CD4-positive, alpha-beta T cell treated with Interleukin-4 for 1 hour (primary cell): ENCODE data around the gene THAP11.

Experiments used
- DNase-seq, 2 donors: peaks; one replicate each; pipeline ENCODE4 v3.0.0-alpha.2; 2020 to 2022

The THAP11 gene

DNA sequence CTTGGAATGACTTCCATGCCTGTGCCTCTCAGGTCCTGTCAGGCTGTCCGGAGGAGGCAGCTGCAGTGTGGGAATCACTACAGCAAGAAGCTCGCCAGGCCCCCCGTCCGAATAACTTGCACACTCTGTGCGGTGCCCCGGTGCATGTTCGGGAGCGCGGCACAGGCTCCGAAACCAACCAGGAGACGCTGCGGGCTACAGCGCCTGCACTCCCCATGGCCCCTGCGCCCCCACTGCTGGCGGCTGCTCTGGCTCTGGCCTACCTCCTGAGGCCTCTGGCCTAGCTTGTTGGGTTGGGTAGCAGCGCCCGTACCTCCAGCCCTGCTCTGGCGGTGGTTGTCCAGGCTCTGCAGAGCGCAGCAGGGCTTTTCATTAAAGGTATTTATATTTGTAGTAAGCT is 43.9 kb downstream of the THAP11 start:
- no peak for DNase-seq

- DNase-seq, result no peak
Observed at GRCh38 chr16:67886387-67886786, 44.3 kb downstream of the THAP11 start.

DNA sequence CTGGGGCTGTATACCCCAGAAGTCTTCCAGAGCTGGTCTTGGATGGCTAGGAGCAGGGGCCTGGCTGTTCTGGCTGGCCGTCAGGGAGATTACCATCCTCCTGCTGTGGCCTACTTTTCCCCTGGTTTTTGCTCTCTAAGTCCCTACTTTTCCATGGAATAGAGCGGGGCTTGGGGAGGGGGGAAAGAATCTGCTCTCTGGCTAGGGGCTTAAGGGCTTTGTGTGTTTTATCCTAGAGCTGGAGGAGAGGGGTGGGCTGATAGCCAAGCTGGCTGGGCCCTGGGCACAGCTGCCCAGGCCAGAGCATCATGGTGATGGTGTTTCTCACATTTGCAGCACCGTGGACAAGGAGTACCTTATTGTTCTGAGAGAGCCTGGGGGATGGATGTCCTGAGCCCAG is 46.2 kb downstream of the THAP11 start:
- DNase-seq, result no peak

DNA sequence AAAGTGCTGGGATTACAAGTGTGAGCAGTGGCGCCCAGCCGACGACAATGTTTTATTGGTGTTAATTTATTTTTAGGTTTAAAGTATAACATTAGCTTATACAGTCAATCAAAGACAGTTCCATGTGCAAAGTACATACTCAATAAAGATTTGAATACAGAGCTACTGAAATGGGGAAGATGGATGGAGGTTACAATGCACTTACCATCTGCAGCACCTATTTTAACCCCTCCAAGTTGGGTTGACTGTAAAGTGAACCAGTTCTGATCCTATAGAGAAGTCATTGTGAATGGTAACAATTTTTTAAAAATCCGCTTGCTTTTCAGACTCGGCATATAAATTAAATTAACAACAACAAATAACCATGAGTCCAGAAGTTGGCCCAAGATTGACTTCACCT is 50.3 kb downstream of the THAP11 start:
- DNase-seq, result no peak

DNA sequence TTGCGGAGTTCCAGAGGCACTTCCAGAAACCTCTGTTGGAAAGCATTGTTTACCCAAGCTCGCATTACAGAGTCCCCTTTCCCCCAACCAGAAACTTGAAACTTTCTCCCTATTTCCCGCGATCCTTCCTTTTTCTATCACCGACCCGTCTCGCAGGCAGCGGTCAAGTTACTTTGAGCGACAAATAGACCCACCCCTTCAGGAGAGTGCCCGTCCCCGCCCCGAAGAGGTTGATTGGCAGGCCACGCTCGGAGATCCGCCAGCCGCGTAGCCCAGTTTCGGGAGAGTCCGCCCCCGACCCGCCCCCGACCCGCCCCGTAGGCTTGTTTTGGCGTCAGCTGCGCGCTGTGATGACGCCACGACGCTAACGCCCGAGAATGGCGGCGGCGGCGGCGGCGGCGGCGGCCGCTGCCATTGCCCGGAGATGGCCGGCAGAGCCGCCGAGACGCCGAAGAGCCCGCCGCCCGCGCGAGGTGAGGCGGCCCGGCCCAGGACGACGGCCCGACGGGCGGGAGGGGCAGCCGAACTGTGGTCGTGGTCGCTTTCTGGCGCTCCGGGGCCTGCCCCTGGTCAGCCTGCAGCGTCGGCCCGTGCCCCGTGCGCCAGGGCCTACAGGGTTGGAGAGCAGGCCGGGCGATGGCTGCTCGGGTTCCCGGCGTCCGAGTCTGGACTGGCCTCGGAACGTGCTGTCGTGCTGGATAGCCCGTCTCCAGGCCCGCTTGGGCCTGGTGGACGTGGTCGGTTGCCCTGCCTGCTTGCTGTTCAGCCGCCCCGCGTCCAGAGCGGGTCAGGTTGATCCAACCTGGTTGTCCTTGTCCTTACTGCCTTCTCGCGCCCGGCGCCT is 51.0 kb downstream of the THAP11 start, which contains the start of gene PSKH1:
Gene PSKH1, plus strand, starts transcription at position 356 of the 844 bp plus-strand sequence. CDS start 15,496 bp downstream, outside the sequence.
- peak; percentile 94 for DNase-seq
